Testis (tissue), 3 donors: ENCODE measurements around the gene CST9. TPM values are rescaled to one million over a fixed set of nuclear protein-coding genes. Genes with fewer than 3 reads are reported as not detected.

ENCODE experiments used
- DNase-seq: peaks from one replicate; pipeline ENCODE4 v3.0.0-alpha.2; 2019
- H3K27ac ChIP-seq, 2 donors: fragments of 200-600 bp; sonication (generic); one replicate each; pipeline ENCODE4 v1.5.1; 2019
- H3K27me3 ChIP-seq: fragments of 200-600 bp; sonication (generic); one replicate; pipeline ENCODE4 v1.5.1; 2019
- H3K36me3 ChIP-seq: fragments of 200-600 bp; sonication (generic); one replicate; pipeline ENCODE4 v1.5.1; 2017; ENCODE audit warnings: low read depth; ENCODE audit errors: missing control alignments
- H3K4me1 ChIP-seq: fragments of 200-600 bp; sonication (generic); one replicate; pipeline ENCODE4 v1.5.1; 2019
- H3K4me3 ChIP-seq, 2 donors: fragments of 200-600 bp; sonication (generic); one replicate each; pipeline ENCODE4 v1.5.1; 2017 to 2019
- H3K9me3 ChIP-seq: fragments of 200-600 bp; sonication (generic); one replicate; pipeline ENCODE4 v1.5.1; 2017
- POLR2A ChIP-seq: fragments of 450-650 bp; IDR thresholded peaks from one replicate; pipeline ENCODE4 v1.6.1; 2017; ENCODE audit warnings: antibody characterized with exemption, mild to moderate bottlenecking, moderate library complexity
- WGBS, 2 donors: methylation state at CpG; one replicate each; pipeline ENCODE4 v1.1.5; 2018; 5-methylcytosine and 5-hydroxymethylcytosine counted together
- intact Hi-C: fragments of 100-400 bp; cut with DNase I; formaldehyde crosslinking; loops from one replicate; pipeline ENCODE4 v1.15.1; 2023; ENCODE audit warnings: low total_unique reads
- polyA plus RNA-seq: library from polyadenylated mRNA; stranded (reverse); fragments of 350-450 nt; fragmentation: Illumina TruSeq; extraction: RNeasy Lipid Tissue Mini Kit (QIAGEN cat#74804); gene quantifications from one replicate; pipeline ENCODE4 v1.2.3, GENCODE V29; 2014; ENCODE audit warnings: low read depth, low replicate concordance; ENCODE audit not compliant: insufficient read depth
- total RNA-seq, 2 donors: library from RNA; depleted of rRNA; stranded (reverse); fragments of >200 nt; gene quantifications; one replicate each; pipeline ENCODE4 v1.2.3, GENCODE V29; 2016
- TF ChIP-seq, protein P1 (sequence below), 3 experiments: fragments of 450-650 bp in 2 of 3; fragments of 200-600 bp in 1 of 3; sonication (generic) in 1 of 3; IDR thresholded peaks; one replicate each; pipeline ENCODE4 v1.5.1; 2016 to 2019; ENCODE audit warnings: antibody characterized with exemption in 3 of 3, mild to moderate bottlenecking in 2 of 3, moderate library complexity in 1 of 3

Gene CST9
- total and polyA plus RNA-seq, 3 donors from 2014 or later: 0.19 TPM; not detected in 2

DNA sequence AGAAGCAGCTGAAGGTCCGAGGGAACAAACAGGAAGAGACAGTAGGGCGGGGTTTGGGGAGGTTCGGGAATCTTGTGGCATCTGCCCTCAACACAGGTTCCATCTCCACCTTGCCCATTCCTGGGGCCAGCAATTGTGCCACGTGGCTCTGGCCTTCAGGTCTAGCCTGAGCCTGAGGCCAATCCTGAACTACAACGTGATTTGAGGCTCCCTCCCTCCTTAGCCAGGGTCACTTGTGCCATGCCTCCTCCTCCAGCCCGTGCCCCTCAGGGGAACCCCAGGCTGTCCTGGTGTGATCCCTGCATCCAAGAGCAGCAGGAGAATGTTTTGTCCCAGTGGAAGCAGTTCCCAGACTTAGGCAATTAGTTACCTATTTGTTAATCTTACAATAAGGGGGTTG, 3.0 kb downstream of the CST9 start:
- 84 to 89% methylated on average over 3 to 6 of the region's 6 CpGs for WGBS, 2 donors
- no peak for TF ChIP-seq POLR2A
- TF ChIP-seq, protein P1, sequence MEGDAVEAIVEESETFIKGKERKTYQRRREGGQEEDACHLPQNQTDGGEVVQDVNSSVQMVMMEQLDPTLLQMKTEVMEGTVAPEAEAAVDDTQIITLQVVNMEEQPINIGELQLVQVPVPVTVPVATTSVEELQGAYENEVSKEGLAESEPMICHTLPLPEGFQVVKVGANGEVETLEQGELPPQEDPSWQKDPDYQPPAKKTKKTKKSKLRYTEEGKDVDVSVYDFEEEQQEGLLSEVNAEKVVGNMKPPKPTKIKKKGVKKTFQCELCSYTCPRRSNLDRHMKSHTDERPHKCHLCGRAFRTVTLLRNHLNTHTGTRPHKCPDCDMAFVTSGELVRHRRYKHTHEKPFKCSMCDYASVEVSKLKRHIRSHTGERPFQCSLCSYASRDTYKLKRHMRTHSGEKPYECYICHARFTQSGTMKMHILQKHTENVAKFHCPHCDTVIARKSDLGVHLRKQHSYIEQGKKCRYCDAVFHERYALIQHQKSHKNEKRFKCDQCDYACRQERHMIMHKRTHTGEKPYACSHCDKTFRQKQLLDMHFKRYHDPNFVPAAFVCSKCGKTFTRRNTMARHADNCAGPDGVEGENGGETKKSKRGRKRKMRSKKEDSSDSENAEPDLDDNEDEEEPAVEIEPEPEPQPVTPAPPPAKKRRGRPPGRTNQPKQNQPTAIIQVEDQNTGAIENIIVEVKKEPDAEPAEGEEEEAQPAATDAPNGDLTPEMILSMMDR (IDR thresholded peaks at IDR 0.05): no peak
- no peak for DNase-seq

DNA sequence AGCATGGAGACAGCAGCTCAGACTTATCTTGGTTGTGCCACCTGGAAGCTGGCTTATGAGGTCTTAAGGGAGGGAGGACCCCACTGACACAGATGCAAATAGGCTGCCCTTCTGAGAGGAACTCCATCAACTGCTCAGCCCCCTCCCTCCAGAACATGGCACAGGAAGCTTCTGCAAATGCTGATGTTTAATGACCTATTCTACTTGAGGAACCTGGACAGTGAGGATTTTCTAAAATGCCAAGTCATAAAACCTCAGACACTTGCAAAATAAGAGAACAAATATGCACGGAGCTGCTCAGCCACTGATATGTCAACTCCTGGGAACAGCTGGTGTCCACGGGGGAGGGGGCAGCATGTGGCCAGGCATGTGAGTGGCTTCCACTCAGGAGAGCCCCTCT, 3.5 kb downstream of the CST9 start:
- no peak overlapping the region for H3K4me3 ChIP-seq
- intact Hi-C loops: loop anchor here (10.0 kb wide), 1 partner anchor 157 kb away; no protein-coding TSS in a partner anchor
- TF ChIP-seq POLR2A: no peak
- TF ChIP-seq, protein P1 (IDR thresholded peaks at IDR 0.05): no peak
- WGBS, 2 donors: 78% methylated on average over 2 of the region's 2 CpGs; no CpG with 5 or more reads in 1 of the 2 donors
- no peak overlapping the region for H3K27ac ChIP-seq
- DNase-seq: no peak
- no peaks in the 10 kb centered on the region for H3K9me3 ChIP-seq
- peaks cover 3% of the 10 kb centered on the region for H3K4me1 ChIP-seq
- no peaks in the 10 kb centered on the region for H3K36me3 ChIP-seq
- H3K27me3 ChIP-seq: no peaks in the 10 kb centered on the region

More for the DNA sequence above, 3.0 kb downstream of the CST9 start:
- Histone ChIP-seq H3K27ac (no peak overlapping the region), H3K9me3 (no peaks in the 10 kb centered on the region), H3K36me3 (no peaks in the 10 kb centered on the region), H3K4me3 (no peak overlapping the region), H3K27me3 (no peaks in the 10 kb centered on the region), H3K4me1 (peaks cover 3% of the 10 kb centered on the region)
- intact Hi-C loops: loop anchor here (10.0 kb wide), 1 partner anchor 158 kb away; no protein-coding TSS in a partner anchor

DNA sequence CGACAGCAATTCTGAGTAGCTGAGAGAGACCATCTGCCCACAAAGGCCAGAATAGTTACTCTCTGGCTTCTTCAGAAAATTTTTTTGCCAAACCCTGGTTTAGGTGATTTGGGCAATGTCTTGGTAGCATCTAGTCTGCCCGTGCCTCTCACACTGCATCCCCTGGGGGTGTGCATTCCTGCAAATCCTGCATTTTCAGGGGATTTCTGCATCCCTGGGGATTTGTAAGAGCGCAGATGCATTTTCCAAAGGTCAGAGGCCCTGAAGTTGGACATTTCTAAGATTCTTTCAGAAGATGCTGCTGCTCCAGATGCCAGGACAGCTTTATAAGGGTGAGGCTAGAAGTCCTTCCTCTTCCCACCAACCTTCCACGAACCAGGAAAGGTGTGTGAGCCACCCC, 4.0 kb downstream of the CST9 start:
- TF ChIP-seq, protein P1 (IDR thresholded peaks at IDR 0.05): no peak
- no peak for TF ChIP-seq POLR2A
- peaks cover 3% of the 10 kb centered on the region for H3K4me1 ChIP-seq
- no peak overlapping the region for H3K27ac ChIP-seq
- no peaks in the 10 kb centered on the region for H3K27me3 ChIP-seq
- no peak for DNase-seq
- H3K9me3 ChIP-seq: no peaks in the 10 kb centered on the region
- intact Hi-C loops: loop anchor here (10.0 kb wide), 1 partner anchor 157 kb away; no protein-coding TSS in a partner anchor
- WGBS, 2 donors: 59 to 68% methylated on average over 4 of the region's 4 CpGs
- H3K4me3 ChIP-seq: no peak overlapping the region
- no peaks in the 10 kb centered on the region for H3K36me3 ChIP-seq

DNA sequence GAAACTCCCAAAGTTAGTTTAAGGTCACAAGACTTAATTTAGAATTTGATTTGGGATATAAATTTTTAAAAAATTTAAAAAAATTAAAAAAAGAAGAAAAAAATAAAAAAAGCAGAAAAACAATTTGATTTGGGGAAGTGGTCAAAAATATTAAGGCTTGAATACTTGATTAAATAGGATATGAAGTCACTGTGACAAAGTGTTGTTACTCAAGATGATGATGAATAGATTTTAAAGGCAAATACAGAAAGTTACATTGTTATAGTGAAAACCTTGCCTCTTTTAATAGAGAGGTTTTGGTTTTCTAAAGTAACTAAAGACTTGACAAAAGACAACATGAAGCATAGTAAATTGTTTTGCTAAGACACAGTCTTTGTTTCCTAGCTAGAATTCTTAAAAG, 7.2 kb downstream of the CST9 start:
- DNase-seq: no peak
- Histone ChIP-seq H3K27ac (no peak overlapping the region), H3K36me3 (no peaks in the 10 kb centered on the region), H3K27me3 (no peaks in the 10 kb centered on the region), H3K4me3 (no peak overlapping the region), H3K9me3 (no peaks in the 10 kb centered on the region), H3K4me1 (no peaks in the 10 kb centered on the region)
- intact Hi-C loops: no loop called here
- TF ChIP-seq POLR2A: no peak
- TF ChIP-seq, protein P1 (IDR thresholded peaks at IDR 0.05): no peak

DNA sequence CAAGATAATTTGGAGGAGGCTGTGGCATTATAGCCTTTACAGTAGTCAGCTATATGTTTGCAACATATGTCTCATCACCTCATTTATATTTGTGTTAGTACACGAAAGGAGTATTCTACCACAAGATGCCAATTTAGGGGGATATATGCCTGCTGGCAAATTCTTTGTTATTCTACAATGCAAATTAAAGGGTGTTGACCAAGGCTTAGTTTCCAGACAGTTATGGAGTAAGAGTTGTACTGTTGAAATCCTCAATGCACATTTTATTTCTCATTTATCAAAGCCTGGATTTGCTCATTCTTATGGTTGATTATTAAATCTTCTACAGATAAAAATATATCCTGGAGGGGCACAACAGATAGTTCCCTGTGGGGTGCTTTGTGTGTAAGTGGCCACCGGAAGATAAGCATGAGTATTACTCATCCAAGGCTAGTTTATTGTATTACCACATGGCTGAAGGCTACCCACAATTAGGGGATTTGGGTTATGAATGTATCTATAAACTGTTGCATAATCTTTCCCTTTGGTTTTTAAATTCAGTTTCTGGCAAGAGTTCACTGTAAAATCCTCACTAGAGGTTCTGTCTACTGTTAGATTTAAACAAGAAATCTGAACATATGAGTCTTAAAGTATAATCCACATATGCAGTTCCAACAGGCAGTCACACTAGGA, 9.0 kb downstream of the CST9 start:
- DNase-seq: no peak
- intact Hi-C loops: no loop called here
- H3K4me3 ChIP-seq: no peak overlapping the region
- no peaks in the 10 kb centered on the region for H3K27me3 ChIP-seq
- H3K4me1 ChIP-seq: no peaks in the 10 kb centered on the region
- WGBS, 2 donors: 60 to 78% methylated on average over 2 of the region's 2 CpGs
- no peak for TF ChIP-seq POLR2A
- TF ChIP-seq, protein P1 (IDR thresholded peaks at IDR 0.05): no peak
- H3K27ac ChIP-seq: no peak overlapping the region
- no peaks in the 10 kb centered on the region for H3K36me3 ChIP-seq
- H3K9me3 ChIP-seq: no peaks in the 10 kb centered on the region
